ENCODE results near the gene C12orf56.

Gene C12orf56

GRCh38 chr12:64261813-64262212, 128.7 kb downstream of the C12orf56 start:
- no peak overlapping the region for H3K27ac ChIP-seq
- no peak for TF ChIP-seq CTCF (conservative IDR thresholded peaks at IDR 0.05)

DNA sequence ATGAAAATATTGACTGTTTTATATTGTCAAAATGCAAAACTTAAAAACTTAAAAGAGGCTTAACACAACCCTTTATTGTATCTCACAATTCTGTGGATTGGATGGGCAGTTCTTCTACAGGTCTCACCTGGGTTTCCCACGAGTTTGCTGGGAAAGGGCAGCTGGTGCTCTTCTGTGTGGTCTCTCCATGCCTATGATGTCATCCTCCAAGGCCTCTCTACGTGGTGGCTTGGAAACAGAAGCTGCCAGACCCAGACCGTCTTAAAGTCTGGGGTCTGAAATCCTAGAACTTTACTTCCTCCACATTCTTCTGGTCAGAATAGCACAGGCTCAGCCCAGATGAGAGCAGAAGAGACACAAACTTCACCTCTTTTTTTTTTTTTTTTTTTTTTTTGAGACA, 132.0 kb downstream of the C12orf56 start:
- H3K27ac ChIP-seq = no peak overlapping the region
- TF ChIP-seq CTCF (conservative IDR thresholded peaks at IDR 0.05) = no peak

DNA sequence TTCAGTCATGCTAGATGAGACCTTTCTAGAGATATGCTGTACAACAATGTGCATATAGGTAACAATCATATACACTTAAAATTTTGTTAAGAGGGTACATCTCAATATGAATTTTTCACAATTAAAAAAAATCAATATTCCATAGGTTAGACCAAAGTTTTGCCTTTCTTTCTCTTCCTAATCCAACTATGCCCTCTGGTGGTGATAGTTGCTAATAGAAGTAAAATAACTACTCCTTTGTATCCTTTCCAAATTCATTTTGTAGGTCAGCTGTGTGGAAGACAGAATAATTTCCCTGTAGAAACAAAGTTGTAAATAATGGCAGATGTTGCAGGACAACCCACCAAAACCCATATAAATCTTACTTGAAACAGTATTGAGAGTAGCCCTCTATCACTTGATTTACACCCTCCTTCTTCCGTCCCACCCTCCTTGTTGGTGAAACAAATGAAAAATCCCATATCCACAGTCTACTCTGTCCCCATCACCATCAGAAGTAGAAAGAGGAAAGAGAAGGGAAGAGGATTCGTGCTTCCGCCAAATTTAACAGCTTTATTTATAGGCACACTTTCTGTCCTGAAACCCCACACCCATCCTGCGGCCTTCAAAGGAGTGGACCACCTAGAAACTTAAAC, 134.3 kb downstream of the C12orf56 start:
- peak; percentile 87 for TF ChIP-seq CTCF (conservative IDR thresholded peaks at IDR 0.05)
- peak overlapping the region; percentile 37; the same call in 1 of the 2 replicates for H3K27ac ChIP-seq

- no peak for TF ChIP-seq CTCF (conservative IDR thresholded peaks at IDR 0.05)
- H3K27ac ChIP-seq = no peak overlapping the region
Measured at GRCh38 chr12:64255249-64255648, 135.3 kb downstream of the C12orf56 start.

DNA sequence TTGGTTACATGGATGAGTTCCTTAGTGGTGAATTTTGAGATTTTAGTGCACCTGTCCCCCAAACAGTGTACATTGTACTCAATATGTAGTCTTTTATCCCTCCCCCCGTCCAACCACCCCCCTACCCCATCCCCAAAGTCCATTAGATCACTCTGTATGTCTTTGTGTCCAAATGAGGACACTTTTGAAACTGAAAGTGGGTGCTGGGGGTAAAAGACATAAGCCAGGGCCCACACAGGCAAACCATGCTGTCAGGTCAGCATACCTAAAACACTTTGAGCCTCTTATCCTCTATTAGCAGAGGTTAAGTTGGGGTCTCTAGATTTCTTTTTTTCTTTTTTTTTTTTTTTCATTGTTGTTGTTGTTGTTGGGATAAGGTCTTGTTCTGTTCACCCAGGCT, 137.2 kb downstream of the C12orf56 start:
- H3K27ac ChIP-seq = no peak overlapping the region
- TF ChIP-seq CTCF (conservative IDR thresholded peaks at IDR 0.05) = no peak

DNA sequence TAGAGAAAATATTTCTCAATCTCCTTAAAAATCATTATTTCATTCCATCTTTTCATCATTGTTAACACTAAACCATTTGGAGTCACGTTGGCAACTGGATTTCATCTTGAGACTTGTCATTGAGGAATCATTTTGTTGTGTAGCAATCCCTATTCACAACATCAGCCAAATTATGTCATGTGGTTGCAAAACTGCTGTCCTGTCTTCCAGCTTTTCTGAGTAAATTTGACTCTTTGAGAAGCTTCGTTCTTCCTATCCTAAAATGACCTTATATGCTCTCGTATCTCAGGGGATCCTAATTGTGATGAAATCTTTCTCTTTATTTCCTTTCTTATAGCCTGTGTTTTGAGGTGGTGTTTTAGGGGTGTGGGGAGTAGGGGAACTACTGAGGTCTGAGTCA, 137.9 kb downstream of the C12orf56 start:
- TF ChIP-seq CTCF (conservative IDR thresholded peaks at IDR 0.05) = no peak
- no peak overlapping the region for H3K27ac ChIP-seq

DNA sequence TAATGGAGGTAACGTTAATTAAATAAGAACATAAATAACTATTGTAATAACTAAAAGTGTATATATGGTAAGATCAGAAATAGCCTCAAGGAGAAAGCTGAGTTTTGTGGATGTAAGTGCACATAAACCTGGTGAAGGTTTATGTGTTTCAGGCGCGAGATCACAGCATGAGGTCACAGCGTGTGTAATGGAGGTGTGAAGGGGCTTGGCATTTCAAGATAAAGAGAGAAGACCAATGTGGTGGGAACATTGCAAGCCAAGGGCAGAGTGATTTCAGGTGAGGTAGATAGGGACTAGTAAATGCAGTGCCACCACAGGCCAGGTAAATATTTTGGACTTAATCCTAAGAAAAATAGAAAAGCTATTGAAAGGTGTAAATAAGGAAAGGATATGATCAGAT, 146.7 kb downstream of the C12orf56 start:
- H3K27ac ChIP-seq = no peak overlapping the region
- TF ChIP-seq CTCF (conservative IDR thresholded peaks at IDR 0.05) = no peak

Data from VCaP (cell line).